HUES6 (cell line): Measurements from ENCODE around the gene WFIKKN2.
"Not testable (repeated sequence)": the region's sequence is repeated elsewhere in the genome, so short reads cannot be mapped to it uniquely, and the experiment has no call there.

ENCODE experiments used
- H3K27ac ChIP-seq: 2 replicates; pipeline ENCODE4 v1.7.0; 2013; ENCODE audit warnings: low read depth, mild to moderate bottlenecking, low read length, inconsistent platforms
- H3K27me3 ChIP-seq: 2 replicates; pipeline ENCODE4 v1.6.1; 2013; ENCODE audit warnings: low read length; ENCODE audit not compliant: control insufficient read depth, insufficient read depth
- H3K36me3 ChIP-seq: 2 replicates; pipeline ENCODE4 v1.6.1; 2013; ENCODE audit warnings: low read length; ENCODE audit not compliant: control insufficient read depth, insufficient read depth
- H3K4me1 ChIP-seq: 2 replicates; pipeline ENCODE4 v1.6.1; 2013; ENCODE audit warnings: low read length; ENCODE audit not compliant: control insufficient read depth, insufficient read depth
- H3K4me3 ChIP-seq: 2 replicates; pipeline ENCODE4 v1.5.1; 2013; ENCODE audit warnings: low read depth, low read length
- H3K9ac ChIP-seq: one replicate; pipeline ENCODE4 v1.6.1; 2013; ENCODE audit warnings: mild to moderate bottlenecking, low read length
- H3K9me3 ChIP-seq: 2 replicates; pipeline ENCODE4 v1.6.1; 2013; ENCODE audit warnings: low read depth, low read length; ENCODE audit not compliant: control insufficient read depth, insufficient read depth

Gene WFIKKN2

DNA sequence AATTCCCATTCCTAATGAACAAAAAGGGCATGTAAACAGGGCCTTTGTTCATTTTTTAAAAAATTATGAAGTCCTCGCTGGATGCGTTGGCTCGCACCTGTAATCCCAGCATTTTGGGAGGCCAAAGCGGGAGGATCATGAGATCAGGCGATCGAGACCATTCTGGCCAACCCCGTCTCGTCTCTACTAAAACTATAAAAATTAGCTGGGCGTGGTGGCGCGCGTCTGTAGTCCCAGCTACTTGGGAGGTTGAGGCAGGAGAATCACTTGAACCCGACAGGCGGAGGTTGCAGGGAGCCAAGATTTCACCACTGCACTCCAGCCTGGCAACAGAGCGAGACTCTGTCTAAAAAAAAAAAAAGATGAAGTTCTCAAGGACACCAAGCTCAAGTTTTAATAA, 24.3 kb downstream of the WFIKKN2 start:
- H3K27ac ChIP-seq, H3K9me3 ChIP-seq, H3K4me3 ChIP-seq: not testable (repeated sequence)

DNA sequence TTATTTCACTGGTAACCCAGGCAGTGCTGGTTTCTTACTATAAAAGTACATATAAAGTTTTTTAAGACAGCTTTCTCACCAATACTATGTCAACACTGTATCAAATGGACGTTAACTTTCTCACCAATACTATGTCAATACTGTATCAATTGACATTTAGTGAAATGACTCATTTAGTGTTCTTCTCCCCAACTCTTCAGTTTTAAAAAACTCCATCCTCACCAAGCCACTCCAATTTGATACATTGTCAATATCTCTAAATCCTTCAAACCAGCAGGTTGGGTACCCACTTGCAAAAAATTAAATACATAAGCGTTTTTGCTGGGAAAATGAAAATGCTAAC, 25.9 kb downstream of the WFIKKN2 start:
- H3K4me1 ChIP-seq = 0 out of 2 replicates have a peak, but pooled peaks cover 3% of the 10 kb centered on the region

More for the DNA sequence above, 24.3 kb downstream of the WFIKKN2 start:
- H3K4me1 ChIP-seq, H3K9ac ChIP-seq, H3K27me3 ChIP-seq: not testable (repeated sequence)
- peaks cover 18% of the 10 kb centered on the region for H3K36me3 ChIP-seq

DNA sequence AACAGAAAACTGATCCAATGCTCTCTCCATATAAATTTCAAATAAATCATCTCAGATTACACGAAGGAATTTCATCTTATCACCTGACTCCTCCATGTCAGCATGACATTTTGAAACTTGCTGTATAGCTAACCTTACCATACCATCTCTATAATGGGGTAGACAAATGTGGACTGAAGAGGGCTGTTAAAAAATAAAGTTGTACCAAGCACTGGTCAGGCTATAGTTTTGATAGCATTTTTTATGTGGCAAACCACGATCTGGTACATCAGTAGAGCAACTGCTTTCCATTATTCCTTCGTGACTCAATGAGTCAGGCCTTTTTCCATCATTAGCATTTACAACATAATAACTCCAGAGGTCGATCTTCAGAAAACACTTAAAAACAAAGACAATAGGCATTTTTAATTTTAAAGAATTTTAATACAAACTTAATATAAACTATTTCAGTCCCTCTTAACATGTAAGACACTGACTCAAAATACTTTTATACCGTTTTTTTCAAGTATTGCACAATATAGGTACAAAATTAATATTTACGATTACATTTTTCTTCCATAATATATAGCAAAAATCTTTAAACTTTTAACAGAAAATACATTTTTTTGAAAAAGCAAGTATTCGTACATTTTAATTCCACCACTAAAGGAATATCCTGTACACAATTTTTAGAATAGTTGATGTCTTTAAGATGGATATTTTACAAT, 26.6 kb downstream of the WFIKKN2 start:
- Histone ChIP-seq H3K9me3 (no peaks in the 10 kb centered on the region), H3K27me3 (no peaks in the 10 kb centered on the region), H3K9ac (no peak overlapping the region), H3K27ac (no peak overlapping the region), H3K36me3 (peaks cover 18% of the 10 kb centered on the region), H3K4me3 (no peak overlapping the region), H3K4me1 (0 out of 2 replicates have a peak, but pooled peaks cover 3% of the 10 kb centered on the region)

More for the DNA sequence above, 25.9 kb downstream of the WFIKKN2 start:
- H3K9me3 ChIP-seq = no peaks in the 10 kb centered on the region
- peaks cover 18% of the 10 kb centered on the region for H3K36me3 ChIP-seq
- no peak overlapping the region for H3K4me3 ChIP-seq
- no peak overlapping the region for H3K9ac ChIP-seq
- no peaks in the 10 kb centered on the region for H3K27me3 ChIP-seq
- no peak overlapping the region for H3K27ac ChIP-seq

DNA sequence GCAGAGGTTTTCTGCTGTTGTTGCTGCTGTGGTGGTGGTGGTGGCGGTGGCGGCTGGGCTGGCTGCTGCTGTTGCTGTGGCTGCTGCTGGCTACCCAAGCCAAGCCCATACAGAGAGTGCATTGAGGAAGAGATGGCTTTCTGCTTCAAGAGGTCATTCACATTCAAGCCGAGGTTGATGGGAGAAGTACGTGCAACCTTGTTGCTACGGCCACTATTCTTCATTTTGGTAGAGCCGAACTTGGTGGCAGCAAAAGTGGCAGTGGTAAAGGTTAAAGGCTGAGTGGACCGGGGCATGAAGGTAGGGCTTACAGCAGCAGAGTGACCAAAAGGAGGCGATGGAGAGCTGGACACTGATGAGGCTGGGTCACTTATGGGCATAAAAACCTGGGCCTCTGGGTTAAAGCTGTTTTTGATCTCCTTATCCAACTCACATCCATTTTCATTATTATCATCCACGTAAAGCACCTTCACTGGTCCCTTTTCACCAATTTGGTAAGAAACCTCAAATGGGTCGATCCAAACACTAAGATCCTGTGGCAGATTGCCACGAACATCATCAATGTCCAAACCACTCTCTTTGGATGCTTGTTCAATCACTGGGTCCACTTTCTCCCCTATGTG, 27.9 kb downstream of the WFIKKN2 start:
- Histone ChIP-seq H3K9ac (no peak overlapping the region), H3K36me3 (peaks cover 18% of the 10 kb centered on the region), H3K4me3 (0 out of 2 replicates have a peak overlapping the region, but pooled peaks have one; percentile 16), H3K27me3 (no peaks in the 10 kb centered on the region), H3K27ac (no peak overlapping the region), H3K4me1 (0 out of 2 replicates have a peak, but pooled peaks cover 6% of the 10 kb centered on the region), H3K9me3 (no peaks in the 10 kb centered on the region)

DNA sequence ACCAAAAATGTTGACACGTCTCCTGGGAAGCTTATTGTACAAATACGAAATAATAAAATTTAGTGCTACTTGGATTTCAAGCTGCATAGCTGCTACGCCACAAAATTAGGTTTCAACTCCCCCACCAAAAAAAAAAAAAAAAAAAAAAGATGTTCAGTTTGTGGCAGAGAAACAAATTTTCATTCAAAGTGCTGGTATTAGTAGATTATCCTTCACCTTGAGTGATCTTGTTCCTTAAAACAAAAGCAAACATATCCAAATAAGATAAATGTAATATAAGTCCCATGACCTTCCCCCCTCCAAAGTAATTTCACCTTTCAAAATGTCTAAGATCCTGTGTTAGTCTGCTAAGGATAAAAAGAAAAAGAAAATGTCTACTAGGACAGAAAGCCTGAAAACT, 28.5 kb downstream of the WFIKKN2 start:
- Histone ChIP-seq H3K27ac (no peak overlapping the region), H3K27me3 (no peaks in the 10 kb centered on the region), H3K4me1 (0 out of 2 replicates have a peak, but pooled peaks cover 7% of the 10 kb centered on the region), H3K9me3 (no peaks in the 10 kb centered on the region), H3K36me3 (peaks cover 18% of the 10 kb centered on the region), H3K4me3 (peak overlapping the region; percentile 85), H3K9ac (no peak overlapping the region)

DNA sequence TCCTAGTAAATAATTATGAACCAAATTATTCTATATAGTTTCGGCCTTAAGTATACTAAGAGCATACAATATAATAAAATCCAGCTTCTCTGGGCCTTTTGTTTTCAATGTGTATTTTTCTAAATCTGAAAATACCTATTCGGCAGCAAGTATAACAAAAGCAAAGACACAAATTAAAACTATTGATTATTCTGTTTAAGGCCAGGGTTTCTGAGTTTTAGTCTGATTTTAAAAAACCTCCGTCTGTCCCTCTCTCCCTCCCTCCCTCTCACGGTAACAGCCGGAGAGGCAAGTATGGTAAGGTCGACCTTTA, 29.3 kb downstream of the WFIKKN2 start:
- peak overlapping the region; percentile 85 for H3K4me3 ChIP-seq
- H3K4me1 ChIP-seq = 0 out of 2 replicates have a peak, but pooled peaks cover 7% of the 10 kb centered on the region
- no peaks in the 10 kb centered on the region for H3K9me3 ChIP-seq
- H3K27ac ChIP-seq = no peak overlapping the region; the same call in 1 of the 2 replicates
- peaks cover 18% of the 10 kb centered on the region for H3K36me3 ChIP-seq
- peak overlapping the region; percentile 88 for H3K9ac ChIP-seq
- no peaks in the 10 kb centered on the region for H3K27me3 ChIP-seq

DNA sequence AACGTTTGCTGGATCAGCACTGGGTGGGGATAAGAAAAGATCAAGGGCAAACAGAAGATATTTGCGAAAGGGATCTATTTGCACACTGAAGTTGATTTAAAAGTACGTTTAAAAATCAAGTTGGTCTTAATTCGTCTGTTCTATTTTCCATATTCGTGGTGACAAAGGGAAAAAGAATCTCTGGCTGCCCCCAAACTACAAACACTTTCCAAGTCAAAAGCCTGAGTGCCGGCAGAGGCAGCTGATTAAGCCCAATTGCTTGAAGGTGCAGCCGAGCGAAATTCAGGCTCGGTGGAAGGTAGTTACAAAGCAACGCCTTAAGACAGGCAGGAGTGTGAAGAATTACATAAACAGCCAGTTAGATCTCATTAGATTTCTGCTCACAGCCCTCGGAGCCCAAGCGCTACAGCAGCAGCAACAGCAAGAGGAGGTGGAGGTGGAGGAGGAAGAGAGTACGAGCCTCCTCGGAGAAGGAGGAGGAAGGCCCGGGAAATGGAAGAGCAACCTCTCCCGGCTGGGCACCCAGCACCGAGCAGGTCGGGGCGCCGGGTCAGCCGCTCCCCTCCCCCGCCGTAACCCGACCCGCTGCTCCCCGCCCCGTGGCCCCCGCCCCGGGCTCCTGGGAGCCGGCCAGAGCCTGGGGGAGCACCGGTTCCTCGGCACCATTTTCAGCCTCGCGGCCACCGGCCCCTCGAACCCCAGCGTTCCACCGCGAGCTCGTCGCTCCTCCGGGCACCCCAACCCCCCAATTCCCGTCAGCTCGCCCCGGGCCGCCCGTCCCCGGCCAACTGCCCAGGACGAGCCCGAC, 29.9 kb downstream of the WFIKKN2 start:
- H3K9me3 ChIP-seq = no peaks in the 10 kb centered on the region
- H3K36me3 ChIP-seq = peaks cover 18% of the 10 kb centered on the region
- 0 out of 2 replicates have a peak, but pooled peaks cover 7% of the 10 kb centered on the region for H3K4me1 ChIP-seq
- peak overlapping the region; percentile 54; the same call in 1 of the 2 replicates for H3K27ac ChIP-seq
- H3K4me3 ChIP-seq = peak overlapping the region; percentile 85
- H3K9ac ChIP-seq = peak overlapping the region; percentile 88
- no peaks in the 10 kb centered on the region for H3K27me3 ChIP-seq

DNA sequence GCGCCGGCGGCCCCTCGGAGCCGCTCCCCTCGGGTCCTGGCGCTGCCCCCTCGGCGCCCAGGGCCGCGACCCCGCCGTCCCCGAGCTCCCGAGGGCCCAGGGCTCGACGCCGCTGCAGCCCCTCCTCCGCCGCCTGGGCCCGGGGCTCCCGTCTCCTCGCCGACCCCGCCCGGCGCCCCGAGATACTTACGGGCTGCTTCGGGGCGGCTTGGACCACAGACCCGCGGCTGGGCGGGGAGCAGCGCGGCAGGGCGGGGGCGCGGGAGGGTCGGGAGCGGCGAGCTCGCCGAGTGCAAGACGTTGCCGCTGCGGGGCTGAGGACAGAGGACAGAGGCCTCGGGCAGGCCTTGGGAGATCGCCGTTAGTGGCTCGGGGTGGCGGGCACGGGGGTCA, 30.5 kb downstream of the WFIKKN2 start:
- Histone ChIP-seq H3K27ac (peak overlapping the region; percentile 54; the same call in 1 of the 2 replicates), H3K27me3 (no peaks in the 10 kb centered on the region), H3K9me3 (no peaks in the 10 kb centered on the region), H3K4me1 (0 out of 2 replicates have a peak, but pooled peaks cover 7% of the 10 kb centered on the region), H3K4me3 (peak overlapping the region; percentile 85), H3K9ac (peak overlapping the region; percentile 88), H3K36me3 (peaks cover 18% of the 10 kb centered on the region)

DNA sequence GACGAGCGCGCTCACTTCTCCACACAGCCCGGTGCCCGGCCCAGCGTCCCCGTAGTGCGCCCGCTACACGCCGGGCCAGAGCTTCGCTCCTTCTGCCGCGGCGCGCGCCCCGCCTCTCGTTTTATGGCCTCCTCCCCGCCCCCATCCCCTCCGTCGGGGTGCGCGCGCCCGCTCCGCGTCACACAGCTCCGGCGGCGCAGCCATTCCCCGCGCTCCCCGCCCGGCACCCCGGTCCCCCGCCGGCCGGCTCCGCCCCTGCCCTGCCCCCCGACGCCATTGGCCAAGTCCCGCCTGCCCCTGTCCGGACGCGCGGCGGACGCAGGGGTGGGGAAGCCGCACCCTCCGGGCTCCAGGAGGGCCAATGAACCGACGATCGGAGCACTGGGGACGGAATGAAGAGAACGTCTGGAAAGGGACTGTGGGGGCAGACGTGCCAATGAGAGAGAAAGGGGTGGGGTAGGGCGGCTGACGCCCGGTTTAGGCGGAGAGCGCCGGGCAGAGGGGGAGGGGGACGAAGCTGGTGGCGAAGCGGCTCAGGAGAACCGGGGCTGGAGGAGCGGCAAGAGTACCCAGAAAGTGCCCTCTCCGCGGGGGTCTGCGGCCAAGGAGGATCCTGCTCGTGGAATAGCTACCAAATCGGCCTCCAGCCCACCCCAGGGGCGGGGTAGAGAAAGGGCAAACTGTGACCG, 31.0 kb downstream of the WFIKKN2 start, which contains the start of gene TOB1:
TSS of gene TOB1 (minus strand) at position 94 of the 689 bp plus-strand sequence. CDS start 2,337 bp downstream, outside the sequence.
- H3K27me3 ChIP-seq = no peaks in the 10 kb centered on the region
- peak within 1 kb of the TSS; percentile 88 for H3K9ac ChIP-seq
- peak within 1 kb of the TSS; percentile 56 for H3K27ac ChIP-seq
- no peaks in the 10 kb centered on the region for H3K9me3 ChIP-seq
- H3K4me1 ChIP-seq = 0 out of 2 replicates have a peak, but pooled peaks cover 7% of the 10 kb centered on the region
- peaks cover 18% of the 10 kb centered on the region for H3K36me3 ChIP-seq
- H3K4me3 ChIP-seq = peak within 1 kb of the TSS; percentile 85

DNA sequence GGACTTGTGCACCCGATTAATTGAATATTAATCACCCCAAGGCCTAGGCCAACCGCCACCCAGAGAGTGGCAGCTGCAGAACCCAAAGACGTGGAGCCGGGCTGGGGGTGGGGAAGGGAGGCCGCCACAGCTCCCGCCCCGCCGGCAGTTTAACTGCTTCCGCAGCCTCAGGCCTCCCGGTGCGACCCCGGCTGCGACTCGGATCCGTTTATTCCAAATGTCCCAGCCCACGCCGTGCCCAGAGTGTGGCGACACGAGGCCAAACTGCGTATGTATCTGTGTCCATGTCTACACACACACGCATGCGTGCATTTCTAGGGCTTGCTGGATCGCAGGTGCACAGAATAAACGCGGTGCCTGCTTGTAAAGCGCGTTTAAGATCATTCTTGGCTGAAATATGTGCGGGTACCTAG, 31.6 kb downstream of the WFIKKN2 start:
- Histone ChIP-seq H3K36me3 (peaks cover 14% of the 10 kb centered on the region), H3K9ac (peak overlapping the region; percentile 80), H3K9me3 (no peaks in the 10 kb centered on the region), H3K27me3 (no peaks in the 10 kb centered on the region), H3K27ac (peak overlapping the region; percentile 56), H3K4me1 (0 out of 2 replicates have a peak, but pooled peaks cover 7% of the 10 kb centered on the region), H3K4me3 (peak overlapping the region; percentile 85)
